Left ventricle myocardium superior (tissue), 1 donor: Measurements from ENCODE around the gene HUNK. TPM values are rescaled to one million over a fixed set of nuclear protein-coding genes. Genes with fewer than 3 reads are reported as not detected.
"Not testable (repeated sequence)": the region's sequence is repeated elsewhere in the genome, so short reads cannot be mapped to it uniquely, and the experiment has no call there.

Experiments used
- ATAC-seq: fragments of 200-7000 bp; cut with Tn5 transposase; one replicate; pipeline ENCODE4 v1.9.1; 2020; ENCODE audit warnings: mild to moderate bottlenecking, moderate library complexity
- DNase-seq: peaks from one replicate; pipeline ENCODE4 v3.0.0-alpha.2; 2020
- intact Hi-C: fragments of 100-400 bp; cut with micrococcal nuclease; formaldehyde crosslinking; loops from one replicate; pipeline ENCODE4 v1.11.0; 2022
- total RNA-seq: library from RNA; stranded (reverse); fragmentation: NEBNext Ultra II Directional; extraction: Animal tissue kit (Norgen Biotek cat#: 25700); gene quantifications from one replicate; pipeline ENCODE4 v1.2.1, GENCODE V29; 2021
- donor health status: DM: no; HTN: yes; CAD: no; lungs with severe emphysema.

Gene HUNK
- total RNA-seq, 1 donor from 2014 or later, result 0.40 TPM

DNA sequence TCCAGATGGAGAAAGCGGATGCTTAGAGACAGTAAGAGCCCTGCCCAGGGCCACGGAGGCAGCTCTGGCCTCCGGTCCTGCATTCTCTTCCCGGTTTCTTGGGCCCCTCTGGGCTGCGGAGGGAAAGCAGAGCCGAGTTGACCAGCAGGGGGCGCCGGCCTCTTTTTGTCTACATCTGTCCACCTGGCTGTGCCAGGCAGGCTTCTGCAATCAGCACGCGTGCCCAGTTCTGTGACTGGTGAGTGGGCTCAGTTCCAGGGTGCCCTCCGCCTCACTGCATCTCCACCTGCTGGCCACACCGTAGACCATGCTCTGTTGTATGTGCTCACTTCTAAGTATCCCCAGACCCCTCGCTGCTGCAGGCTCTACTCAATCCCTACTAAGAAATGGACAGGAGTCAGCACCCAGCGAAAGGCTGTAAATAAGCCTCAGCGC lies 6.7 kb upstream of the HUNK start:
- DNase-seq (peak; percentile 94), ATAC-seq (peak; percentile 97)
- intact Hi-C loops, result loop anchor here (5.0 kb wide), 1 partner anchor 391 kb away; no protein-coding TSS in a partner anchor

DNA sequence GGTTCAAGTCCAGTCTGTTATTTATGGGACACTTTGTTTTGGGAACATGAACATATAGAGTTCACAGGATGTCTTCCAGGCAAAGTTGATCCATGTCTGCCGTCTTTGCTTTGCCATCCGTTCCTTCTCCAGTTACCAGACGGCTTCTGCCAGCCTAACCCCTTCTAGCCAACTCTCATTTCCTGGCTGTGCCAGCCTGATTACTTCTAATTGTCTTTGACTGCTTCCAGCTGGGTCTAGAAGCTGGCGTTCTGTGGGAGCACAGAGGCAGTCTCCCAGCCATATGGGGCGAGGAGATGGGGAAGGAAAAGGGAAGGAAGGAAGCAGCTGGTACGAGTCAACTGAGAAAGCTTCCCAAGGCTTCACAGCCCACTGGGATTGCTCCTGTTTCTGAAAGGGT lies 3.1 kb upstream of the HUNK start:
- ATAC-seq (no peak), DNase-seq (no peak)
- intact Hi-C loops, result loop anchor here (5.0 kb wide), 1 partner anchor 388 kb away; no protein-coding TSS in a partner anchor

DNA sequence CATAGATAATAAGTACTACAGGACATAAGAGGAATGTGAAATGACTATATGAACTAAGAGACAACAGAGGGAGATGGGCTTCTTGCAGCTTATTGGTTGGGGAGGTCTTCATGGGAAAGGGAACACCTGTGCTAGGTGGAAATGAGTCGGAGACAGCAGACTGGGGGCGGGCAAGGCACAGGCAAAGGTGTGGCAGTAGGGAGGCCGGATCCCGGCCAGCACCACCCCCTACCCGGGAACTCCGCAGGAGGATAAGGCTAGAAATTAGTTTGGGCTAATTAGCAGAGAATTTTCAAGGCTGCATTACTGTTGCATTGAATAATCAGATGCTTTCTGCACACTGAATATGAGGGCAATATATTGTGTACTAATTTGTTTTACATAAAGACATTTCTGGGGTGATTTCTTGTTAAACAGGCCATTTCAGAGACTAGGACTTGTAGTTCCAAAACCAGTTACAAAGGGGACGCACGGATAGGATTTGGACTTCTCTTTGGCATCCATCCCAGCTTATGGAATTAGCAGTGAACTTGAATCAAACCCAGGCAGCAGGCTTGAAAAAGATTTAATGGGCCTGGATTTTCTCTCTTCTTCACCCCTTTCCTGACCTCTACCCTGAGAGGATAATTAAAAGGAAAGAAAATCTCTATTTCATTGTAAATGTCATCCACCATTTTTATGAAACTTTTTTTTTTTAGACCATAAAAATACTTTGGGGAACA lies 2.2 kb upstream of the HUNK start:
- DNase-seq (no peak), ATAC-seq (no peak)
- intact Hi-C loops, result no loop called here

DNA sequence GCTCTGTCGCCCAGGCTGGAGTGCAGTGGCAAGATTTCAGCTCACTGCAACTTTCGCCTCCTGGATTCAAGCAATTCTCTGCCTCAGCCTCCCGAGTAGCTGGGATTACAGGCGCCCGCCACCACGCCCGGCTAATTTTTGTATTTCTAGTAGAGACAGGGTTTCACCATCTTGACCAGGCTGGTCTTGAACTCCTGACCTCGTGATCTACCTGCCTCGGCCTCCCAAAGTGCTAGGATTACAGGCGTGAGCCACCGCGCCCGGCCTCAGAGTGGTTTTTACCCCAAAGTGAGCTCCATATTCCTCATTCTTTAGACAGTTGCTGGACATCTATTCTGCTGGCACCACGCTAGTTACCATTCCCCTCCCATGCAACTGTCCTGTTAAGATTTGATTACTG lies 1.4 kb upstream of the HUNK start:
- ATAC-seq, intact Hi-C loops, DNase-seq: not testable (repeated sequence)

GRCh38 chr21:31872072-31872451 lies 758 bp upstream of the HUNK start:
- DNase-seq (no peak), ATAC-seq (no peak)
- intact Hi-C loops, result no loop called here

GRCh38 chr21:31873275-31873695 lies 465 bp downstream of the HUNK start:
- intact Hi-C loops, result no loop called here
- peak; percentile 42 for DNase-seq
- ATAC-seq, result peak; percentile 19

GRCh38 chr21:31873696-31874599 lies 1.1 kb downstream of the HUNK start:
- DNase-seq, result peak; percentile 65
- peak; percentile 57 for ATAC-seq
- intact Hi-C loops, result no loop called here

GRCh38 chr21:31874812-31875212 lies 2.0 kb downstream of the HUNK start:
- no peak for ATAC-seq
- intact Hi-C loops, result no loop called here
- no peak for DNase-seq

- no peak for ATAC-seq
- DNase-seq, result no peak
- intact Hi-C loops, result no loop called here
These were observed 2.7 kb downstream of the HUNK start for GRCh38 chr21:31875496-31876015.

DNA sequence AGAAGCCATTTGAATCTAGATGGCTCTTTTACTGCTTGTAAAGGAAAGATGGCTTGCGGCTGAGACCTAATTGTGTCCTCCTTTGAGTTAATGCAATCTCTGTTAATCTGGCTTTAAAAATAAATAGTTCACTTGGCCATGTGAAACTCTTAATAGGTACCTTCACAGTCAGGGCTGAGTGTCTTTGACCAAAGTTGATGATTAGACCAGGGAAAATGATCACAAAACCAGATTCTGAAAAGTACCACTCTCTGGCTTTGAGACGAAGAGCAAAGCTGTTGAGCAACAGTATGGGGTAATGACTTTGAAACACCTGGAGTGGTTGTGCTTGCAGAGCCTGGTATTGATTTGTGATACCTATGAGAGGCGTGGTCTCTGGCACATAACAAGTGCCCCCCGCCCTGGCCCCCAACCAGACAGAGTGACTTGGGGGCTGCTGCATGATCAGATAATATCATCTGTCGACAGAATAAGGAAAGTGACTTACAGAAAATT lies 4.7 kb downstream of the HUNK start:
- no peak for DNase-seq
- intact Hi-C loops, result no loop called here
- no peak for ATAC-seq

- ATAC-seq (peak; percentile 76), DNase-seq (no peak)
- intact Hi-C loops, result no loop called here
These were observed 6.0 kb downstream of the HUNK start for GRCh38 chr21:31878831-31879230.

DNA sequence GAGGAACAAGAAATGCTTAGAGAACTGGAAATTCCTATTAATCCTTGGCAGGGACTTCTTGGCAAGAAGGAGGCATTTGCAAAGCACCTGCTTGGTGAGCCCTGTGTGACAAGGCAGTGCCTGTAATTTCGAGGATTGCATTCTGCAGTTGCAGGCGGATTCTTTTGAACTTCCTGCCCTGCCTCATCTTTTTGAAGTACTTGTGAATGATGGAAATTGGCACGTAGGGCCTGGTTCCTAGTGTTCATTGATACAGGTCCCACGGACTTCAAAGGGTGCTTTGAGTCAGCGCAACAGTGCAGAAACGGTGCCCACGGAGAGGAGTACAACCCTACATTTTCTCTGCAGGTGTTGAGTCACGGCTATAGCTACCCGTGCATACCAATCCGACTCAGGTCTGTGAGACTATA lies 6.4 kb downstream of the HUNK start:
- DNase-seq, result no peak
- intact Hi-C loops, result no loop called here
- ATAC-seq, result peak; percentile 41

DNA sequence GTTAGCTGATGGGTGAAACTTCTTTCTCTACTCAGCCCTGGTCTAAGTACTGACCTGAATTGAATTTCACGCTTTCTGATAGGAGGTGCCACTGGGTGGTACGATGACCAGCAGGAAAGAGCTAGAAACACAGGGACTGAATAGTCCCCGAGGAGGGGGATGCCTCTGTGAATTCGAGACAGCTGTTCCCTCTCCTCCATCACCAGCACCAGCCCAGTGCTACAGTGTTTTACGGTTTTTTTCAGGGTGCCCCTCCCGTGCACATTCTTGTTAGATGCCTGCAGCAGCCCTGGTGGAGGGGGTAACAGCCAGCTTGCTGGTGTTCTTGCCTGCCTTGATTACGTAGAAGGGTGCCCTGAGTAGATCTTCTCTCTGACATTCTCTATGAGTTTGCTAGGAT lies 7.1 kb downstream of the HUNK start:
- intact Hi-C loops, result no loop called here
- no peak for DNase-seq

GRCh38 chr21:31880816-31881215 lies 8.0 kb downstream of the HUNK start:
- intact Hi-C loops, result no loop called here
- no peak for DNase-seq
- ATAC-seq, result no peak

More for the DNA sequence above, 7.1 kb downstream of the HUNK start:
- no peak for ATAC-seq

- DNase-seq, result no peak
- intact Hi-C loops, result no loop called here
- no peak for ATAC-seq
These were observed 9.9 kb downstream of the HUNK start for GRCh38 chr21:31882711-31883110.

DNA sequence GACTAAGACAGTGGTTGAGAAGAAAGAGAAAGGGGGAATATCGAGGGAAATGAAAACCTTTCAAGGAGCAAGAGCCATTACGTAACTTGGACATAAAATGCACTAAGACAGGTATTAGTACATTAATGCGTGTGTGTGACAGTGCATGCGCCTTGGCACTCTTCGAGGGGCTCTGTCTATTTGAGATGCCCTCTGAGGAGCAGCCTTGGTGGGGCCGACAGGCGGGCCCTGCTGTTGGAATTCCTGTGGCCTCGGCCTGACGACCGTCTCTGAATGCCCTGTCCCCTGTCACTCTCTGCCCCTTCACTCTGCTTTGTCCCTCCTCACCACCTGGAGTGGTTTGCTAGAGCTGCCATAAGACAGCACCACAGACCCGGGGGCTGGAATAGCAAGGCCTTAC lies 12.3 kb downstream of the HUNK start:
- DNase-seq (no peak), ATAC-seq (no peak)
- intact Hi-C loops, result no loop called here

DNA sequence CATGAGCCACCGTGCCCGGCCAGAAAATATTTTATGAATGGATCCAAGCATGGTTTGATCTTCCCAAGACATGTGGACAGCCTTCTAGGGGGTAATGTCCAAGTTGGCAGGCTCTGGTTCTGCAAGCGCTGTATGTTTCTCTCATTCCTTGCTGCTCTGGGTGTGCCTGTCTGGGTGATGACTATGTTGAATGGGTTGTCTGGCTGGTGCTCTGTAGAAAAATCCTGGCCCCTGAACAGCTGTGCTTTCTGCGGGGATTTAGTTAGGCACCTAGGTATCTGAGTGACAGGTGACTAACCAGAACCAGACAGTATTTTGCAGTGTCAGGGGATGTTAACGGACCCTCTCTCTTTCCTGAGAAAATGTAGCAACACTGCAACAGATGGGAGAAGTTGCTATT lies 14.1 kb downstream of the HUNK start:
- intact Hi-C loops, result no loop called here
- ATAC-seq (no peak), DNase-seq (no peak)

DNA sequence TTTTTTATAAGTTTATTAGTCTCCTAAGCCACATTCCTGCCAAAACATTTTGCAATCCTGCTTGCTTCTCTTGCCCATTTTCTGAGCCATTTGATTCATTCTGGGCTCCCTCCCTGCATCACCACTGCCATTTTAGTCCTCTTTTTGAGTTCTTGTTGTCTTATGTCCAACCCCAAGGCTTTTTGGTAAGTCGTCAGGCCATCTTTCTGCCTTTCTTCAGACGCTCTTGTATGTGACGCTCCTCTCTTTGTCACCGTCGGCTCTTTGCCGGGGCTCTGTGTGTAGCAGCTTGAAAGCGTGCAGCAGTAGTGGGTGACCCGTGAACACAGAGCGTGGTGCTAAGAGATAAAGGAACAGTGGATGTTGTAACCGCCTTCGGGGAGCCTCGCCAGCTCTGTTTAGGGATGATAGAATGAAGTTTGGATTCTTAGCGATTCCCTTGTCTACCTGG lies 14.6 kb downstream of the HUNK start:
- intact Hi-C loops, result no loop called here
- peak; percentile 59 for ATAC-seq
- peak; percentile 58 for DNase-seq

DNA sequence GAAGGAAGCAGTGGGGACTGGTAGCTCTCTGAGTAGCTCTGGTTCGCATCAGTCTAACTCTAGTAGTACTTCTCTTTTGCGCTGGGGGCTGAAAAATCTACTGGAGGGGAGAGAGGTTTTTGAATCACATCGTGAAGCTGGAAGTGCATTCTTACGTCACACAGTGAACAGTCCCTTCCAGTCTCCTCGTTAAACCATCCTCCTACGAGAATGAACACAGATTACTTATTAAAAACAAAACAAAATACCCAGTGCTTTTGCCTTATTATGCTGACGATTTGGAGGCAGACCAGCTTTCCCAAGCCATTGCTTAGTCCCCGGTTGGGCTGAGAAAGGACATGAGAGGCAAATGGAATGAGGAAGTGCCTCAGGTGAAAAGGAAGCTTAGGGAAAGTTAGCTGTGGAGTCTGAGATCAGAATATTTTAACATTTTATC lies 16.1 kb downstream of the HUNK start:
- intact Hi-C loops, result no loop called here
- DNase-seq (no peak), ATAC-seq (no peak)

DNA sequence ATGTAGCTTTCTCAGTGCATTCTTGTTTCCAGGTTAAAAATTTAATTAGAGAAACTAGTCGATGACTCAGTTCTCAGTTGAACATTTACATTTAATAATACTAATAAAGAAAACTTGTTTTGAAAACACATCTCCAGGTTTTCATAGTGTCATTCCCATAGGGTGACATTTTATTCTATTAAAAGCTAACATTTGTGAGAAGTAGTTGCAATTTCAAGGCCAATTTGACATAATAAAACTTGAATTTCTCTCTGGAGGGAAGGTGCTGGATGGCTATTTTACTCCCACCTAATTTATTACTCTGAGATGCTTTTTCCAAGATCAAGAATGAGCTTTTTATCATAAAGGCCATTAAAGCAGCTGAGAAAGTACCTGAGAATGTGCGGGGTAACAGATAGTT lies 16.6 kb downstream of the HUNK start:
- ATAC-seq (no peak), DNase-seq (no peak)
- intact Hi-C loops, result no loop called here
